Adrenal gland (tissue), 5 donors: ENCODE measurements around the gene MOB4.

Experiments used
- CTCF ChIP-seq, 6 experiments: fragments of 450-650 bp in 4 of 6; fragments of 200-600 bp in 2 of 6; sonication (generic) in 1 of 6; IDR thresholded peaks; 1 replicate in 5 of 6; 2 replicates in 1 of 6; pipeline versions ENCODE4 v1.5.1 to v1.8.0; 2016 to 2021; ENCODE audit warnings: antibody characterized with exemption in 6 of 6, mild to moderate bottlenecking in 2 of 6, moderate library complexity in 1 of 6
- POLR2A ChIP-seq, 2 donors: fragments of 450-650 bp; IDR thresholded peaks; one replicate each; pipeline ENCODE4 v1.6.1; 2017; ENCODE audit warnings: antibody characterized with exemption in 2 of 2, mild to moderate bottlenecking in 2 of 2, moderate library complexity in 1 of 2
- donor health status: DM: no; HTN: no; CAD: no.

GRCh38 chr2:197504000-197504399 is 11.9 kb upstream of the MOB4 start:
- TF ChIP-seq POLR2A (IDR thresholded peaks at IDR 0.05) (no peak), CTCF (IDR thresholded peaks at IDR 0.05) (no peak)
